PFSK-1 (cell line): Measurements from ENCODE around the gene ST3GAL5.

Experiments used
- FOXP2 ChIP-seq: optimal IDR thresholded peaks from 2 replicates; pipeline ENCODE3; 2011; ENCODE audit warnings: borderline replicate concordance, control low read depth, inconsistent platforms; ENCODE audit not compliant: insufficient read depth; ENCODE audit errors: extremely low read length, extremely low read depth
- POLR2AphosphoS5 ChIP-seq: IDR thresholded peaks from 2 replicates; pipeline ENCODE4 v1.6.1; 2012; ENCODE audit warnings: low read depth, mild to moderate bottlenecking, control low read depth, low read length, moderate library complexity
- SIN3A ChIP-seq: IDR thresholded peaks from 2 replicates; pipeline ENCODE4 v1.6.1; 2012; ENCODE audit warnings: mild to moderate bottlenecking, low read length, moderate library complexity, borderline replicate concordance; ENCODE audit not compliant: insufficient read depth
- TAF1 ChIP-seq: IDR thresholded peaks from 2 replicates; pipeline ENCODE4 v1.6.1; 2012; ENCODE audit warnings: low read length, control low read depth, borderline replicate concordance; ENCODE audit not compliant: insufficient read depth
- TF ChIP-seq, protein P1 (sequence below), 2 experiments: IDR thresholded peaks; 2 replicates each; pipeline versions ENCODE4 v1.6.1 to v1.8.0; 2011 to 2012; ENCODE audit warnings: low read depth in 2 of 2, low read length in 2 of 2, control low read depth in 1 of 2, inconsistent platforms in 1 of 2, mild to moderate bottlenecking in 1 of 2, moderate library complexity in 1 of 2; ENCODE audit not compliant: insufficient read depth in 1 of 2

The ST3GAL5 gene

DNA sequence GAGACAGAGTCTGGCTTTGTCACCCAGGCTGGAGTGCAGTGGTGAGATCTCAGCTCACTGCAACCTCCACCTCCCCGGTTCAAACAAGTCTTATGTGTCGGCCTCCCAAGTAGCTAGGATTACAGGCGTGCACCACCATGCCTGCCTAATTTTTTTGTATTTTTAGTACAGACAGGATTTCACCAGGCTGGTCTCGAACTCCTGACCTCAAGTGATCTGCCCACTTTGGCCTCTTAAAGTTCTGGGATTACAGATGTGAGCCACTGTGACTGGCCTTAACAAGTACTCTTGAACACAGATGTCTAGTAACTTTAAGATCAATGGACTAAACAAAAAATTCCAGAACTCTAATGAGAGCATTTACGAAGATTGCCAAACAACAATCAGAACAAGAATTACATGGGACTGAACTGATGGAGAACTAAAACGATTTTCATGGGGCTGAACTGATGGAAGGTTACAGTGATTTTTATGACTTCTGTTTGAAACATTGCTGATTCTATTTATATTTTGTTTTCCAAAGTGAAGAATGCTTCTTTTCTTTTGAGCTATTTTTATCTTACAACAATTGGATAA, 46.5 kb upstream of the ST3GAL5 start:
- TF ChIP-seq TAF1: no peak
- TF ChIP-seq, protein P1, sequence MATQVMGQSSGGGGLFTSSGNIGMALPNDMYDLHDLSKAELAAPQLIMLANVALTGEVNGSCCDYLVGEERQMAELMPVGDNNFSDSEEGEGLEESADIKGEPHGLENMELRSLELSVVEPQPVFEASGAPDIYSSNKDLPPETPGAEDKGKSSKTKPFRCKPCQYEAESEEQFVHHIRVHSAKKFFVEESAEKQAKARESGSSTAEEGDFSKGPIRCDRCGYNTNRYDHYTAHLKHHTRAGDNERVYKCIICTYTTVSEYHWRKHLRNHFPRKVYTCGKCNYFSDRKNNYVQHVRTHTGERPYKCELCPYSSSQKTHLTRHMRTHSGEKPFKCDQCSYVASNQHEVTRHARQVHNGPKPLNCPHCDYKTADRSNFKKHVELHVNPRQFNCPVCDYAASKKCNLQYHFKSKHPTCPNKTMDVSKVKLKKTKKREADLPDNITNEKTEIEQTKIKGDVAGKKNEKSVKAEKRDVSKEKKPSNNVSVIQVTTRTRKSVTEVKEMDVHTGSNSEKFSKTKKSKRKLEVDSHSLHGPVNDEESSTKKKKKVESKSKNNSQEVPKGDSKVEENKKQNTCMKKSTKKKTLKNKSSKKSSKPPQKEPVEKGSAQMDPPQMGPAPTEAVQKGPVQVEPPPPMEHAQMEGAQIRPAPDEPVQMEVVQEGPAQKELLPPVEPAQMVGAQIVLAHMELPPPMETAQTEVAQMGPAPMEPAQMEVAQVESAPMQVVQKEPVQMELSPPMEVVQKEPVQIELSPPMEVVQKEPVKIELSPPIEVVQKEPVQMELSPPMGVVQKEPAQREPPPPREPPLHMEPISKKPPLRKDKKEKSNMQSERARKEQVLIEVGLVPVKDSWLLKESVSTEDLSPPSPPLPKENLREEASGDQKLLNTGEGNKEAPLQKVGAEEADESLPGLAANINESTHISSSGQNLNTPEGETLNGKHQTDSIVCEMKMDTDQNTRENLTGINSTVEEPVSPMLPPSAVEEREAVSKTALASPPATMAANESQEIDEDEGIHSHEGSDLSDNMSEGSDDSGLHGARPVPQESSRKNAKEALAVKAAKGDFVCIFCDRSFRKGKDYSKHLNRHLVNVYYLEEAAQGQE (IDR thresholded peaks at IDR 0.05; ENCODE audit: insufficient read depth in 1 of 2, low read depth in 2 of 2, low read length in 2 of 2): no peak
- no peak for TF ChIP-seq FOXP2
- no peak for TF ChIP-seq POLR2AphosphoS5
- TF ChIP-seq SIN3A: no peak

DNA sequence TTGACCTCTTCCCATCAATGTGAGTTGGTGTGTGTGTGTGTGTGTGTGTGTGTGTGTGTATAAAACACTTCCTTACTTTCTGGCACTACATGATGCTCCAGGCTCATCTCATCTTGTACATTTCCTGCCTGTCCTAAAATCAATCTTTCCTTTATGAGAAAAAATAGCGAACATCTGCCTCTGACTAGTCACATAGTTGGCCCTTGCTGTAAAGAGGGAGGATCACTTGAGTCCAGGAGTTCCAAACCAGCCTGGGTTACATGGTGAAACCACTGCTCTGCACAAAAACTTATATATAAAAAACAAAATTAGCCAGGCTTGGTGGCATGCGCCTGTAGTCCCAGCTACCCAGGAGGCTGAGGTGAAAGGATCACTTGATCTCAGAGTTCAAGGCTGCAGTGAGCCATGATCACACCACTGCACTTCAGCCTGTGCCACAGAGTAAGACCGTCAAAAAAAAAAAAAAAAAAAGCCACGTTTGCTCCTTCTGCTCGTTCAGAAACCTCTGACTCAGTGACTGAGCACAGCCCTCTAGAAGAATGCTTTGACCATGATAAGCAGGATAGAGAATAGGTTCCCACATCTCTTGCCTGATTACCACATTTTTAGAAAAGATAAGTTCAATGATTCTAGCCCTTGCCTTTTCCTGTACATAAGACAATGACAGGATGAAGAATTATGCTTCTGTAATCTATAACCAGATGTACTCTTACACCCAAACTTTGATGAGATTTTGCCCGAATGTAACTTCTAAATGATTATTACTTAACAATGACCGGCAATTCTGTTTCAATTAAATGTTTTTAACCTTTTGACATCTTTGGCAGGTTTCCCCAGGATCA, 45.2 kb upstream of the ST3GAL5 start:
- TF ChIP-seq, protein P1 (IDR thresholded peaks at IDR 0.05; ENCODE audit: insufficient read depth in 1 of 2, low read depth in 2 of 2, low read length in 2 of 2): no peak
- TF ChIP-seq TAF1 (no peak), SIN3A (no peak), POLR2AphosphoS5 (no peak), FOXP2 (no peak)

DNA sequence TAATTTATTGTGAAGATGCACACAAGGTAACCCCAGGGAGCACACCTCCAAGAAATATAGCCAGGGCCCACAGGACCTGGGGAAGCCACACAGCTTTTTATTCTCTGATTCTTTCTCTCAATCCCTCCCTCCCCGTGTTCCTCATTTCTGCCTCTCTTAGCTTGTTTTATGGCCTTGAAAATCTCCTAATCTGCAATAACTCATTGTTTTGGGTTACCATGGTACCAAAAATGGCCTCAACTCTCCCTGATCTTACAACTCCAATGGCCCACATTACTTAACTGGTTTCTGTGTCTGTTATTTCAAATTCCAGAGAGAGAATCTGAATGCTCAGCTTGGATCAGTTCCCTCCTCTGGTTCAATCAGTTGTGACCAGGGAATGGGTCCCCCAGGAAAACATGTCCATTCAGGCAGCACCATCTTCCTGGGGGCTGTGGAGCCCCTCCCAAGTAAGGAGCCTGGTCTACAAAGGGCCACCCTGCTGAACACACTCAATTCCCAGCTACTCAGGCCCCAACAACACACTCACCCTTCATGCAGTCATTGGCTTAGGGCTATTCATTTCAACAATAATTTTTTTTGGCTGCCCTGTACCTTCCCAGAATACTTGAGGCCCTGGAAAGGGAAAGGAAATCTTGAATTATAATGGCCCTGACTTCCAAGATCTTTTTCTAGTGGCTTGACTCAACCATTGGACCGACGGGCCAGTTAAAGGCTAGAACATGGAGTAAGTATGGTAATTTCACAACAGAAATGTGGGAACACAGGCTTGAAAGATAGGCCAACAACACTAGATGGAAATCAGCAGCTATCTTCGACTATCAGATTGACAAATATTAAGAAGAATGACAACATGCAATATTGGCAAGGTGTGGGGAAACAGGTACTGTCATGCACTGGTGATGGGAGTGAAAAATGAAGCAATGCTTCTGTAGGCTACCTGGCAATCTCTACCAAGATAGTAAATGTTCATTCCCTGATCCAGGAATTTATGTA, 41.6 kb upstream of the ST3GAL5 start:
- TF ChIP-seq TAF1: no peak
- no peak for TF ChIP-seq FOXP2
- TF ChIP-seq, protein P1 (IDR thresholded peaks at IDR 0.05; ENCODE audit: insufficient read depth in 1 of 2, low read depth in 2 of 2, low read length in 2 of 2): no peak
- no peak for TF ChIP-seq SIN3A
- no peak for TF ChIP-seq POLR2AphosphoS5

DNA sequence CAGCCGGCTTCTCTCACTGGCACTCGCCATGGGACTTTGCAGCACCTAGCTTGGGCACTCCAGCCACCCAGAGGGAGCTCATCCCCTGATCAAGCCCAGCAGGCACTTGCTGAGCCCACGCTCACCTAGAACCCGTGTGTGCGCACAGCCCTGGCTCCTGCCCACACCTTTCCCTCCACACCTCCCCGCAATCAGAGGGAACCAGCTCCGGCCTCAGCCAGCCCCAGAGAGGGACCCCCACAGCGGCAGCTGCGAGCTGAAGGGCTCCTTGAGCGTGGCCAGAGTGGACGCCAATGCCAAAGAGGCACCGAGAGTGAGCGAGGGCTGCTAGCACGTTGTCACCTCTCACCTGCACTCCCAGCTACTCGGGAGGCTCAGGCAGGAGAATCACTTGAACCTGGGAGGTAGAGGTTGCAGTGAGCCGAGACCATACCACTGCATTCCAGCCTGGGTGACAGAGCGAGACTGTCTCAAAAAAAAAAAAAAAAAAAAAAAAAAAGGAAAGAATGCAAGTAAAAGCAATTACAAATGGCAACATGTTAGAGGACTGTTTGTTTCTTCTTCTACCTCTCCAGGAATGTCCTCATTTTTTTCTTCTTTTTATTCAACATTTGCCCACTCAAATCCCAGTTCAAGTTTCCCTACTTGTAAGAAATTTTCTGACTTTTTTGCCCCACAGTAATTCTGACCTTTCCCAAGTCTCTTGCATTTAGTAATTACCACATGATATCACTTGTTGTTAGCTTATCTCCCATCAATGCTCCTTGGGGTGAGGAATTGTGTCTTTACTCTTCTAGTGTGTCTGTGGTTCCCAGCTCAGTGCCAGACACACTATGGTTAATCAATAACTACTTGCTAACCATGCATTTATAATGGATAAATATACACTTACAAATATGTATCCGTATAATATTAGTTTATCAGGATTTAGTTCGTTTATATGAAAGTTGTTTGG, 40.6 kb upstream of the ST3GAL5 start:
- TF ChIP-seq POLR2AphosphoS5: no peak
- TF ChIP-seq, protein P1 (IDR thresholded peaks at IDR 0.05; ENCODE audit: insufficient read depth in 1 of 2, low read depth in 2 of 2, low read length in 2 of 2): no peak
- no peak for TF ChIP-seq FOXP2
- TF ChIP-seq SIN3A: no peak
- TF ChIP-seq TAF1: no peak
